ENCODE results near the gene MEAF6.

The MEAF6 gene

GRCh38 chr1:37493336-37494098 lies 21.0 kb downstream of the MEAF6 start:
- Histone ChIP-seq H3K4me3 (ENCODE audit: low read depth, low read length) (no peak overlapping the region), H3K27ac (no peak overlapping the region), H3K36me3 (ENCODE audit: control insufficient read depth, insufficient read depth, low read length) (no peaks in the 10 kb centered on the region), H3K27me3 (ENCODE audit: control insufficient read depth, insufficient read depth, low read length) (no peaks in the 10 kb centered on the region), H3K9me3 (ENCODE audit: control insufficient read depth, low read length) (no peaks in the 10 kb centered on the region), H3K4me2 (ENCODE audit: low read length) (no peak overlapping the region), H3K4me1 (no peaks in the 10 kb centered on the region), H2AFZ (no peak overlapping the region), H3K79me2 (no peaks in the 10 kb centered on the region), H3K9ac (no peak overlapping the region)
- TF ChIP-seq CTCF (IDR thresholded peaks at IDR 0.05) = no peak

DNA sequence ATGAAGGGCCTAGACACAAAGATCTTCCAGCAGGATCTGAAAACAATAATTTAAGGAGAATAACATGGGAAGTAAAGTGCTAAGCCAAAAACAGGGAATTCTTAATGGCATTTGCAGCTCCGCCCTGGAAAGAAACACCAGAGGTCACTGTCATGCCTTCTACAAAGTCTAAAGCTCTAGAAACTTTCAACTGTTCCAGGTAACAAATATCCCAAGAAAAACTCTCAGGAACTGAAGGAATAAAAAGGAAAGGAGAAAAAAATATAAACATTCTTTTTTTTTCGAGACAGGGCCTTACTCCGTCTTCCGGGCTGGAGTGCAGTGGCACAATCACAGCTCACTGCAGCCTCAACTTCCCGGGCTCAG lies 27.0 kb downstream of the MEAF6 start:
- H3K79me2 ChIP-seq = no peaks in the 10 kb centered on the region
- no peaks in the 10 kb centered on the region for H3K36me3 ChIP-seq (ENCODE audit: control insufficient read depth, insufficient read depth, low read length)
- H3K27me3 ChIP-seq (ENCODE audit: control insufficient read depth, insufficient read depth, low read length) = no peaks in the 10 kb centered on the region
- H3K9me3 ChIP-seq (ENCODE audit: control insufficient read depth, low read length) = no peaks in the 10 kb centered on the region
- no peak overlapping the region for H3K4me3 ChIP-seq (ENCODE audit: low read depth, low read length)
- TF ChIP-seq CTCF (IDR thresholded peaks at IDR 0.05) = no peak
- peak overlapping the region; percentile 42 for H3K27ac ChIP-seq
- H3K4me1 ChIP-seq = no peaks in the 10 kb centered on the region
- no peak overlapping the region for H3K4me2 ChIP-seq (ENCODE audit: low read length)
- no peak overlapping the region for H2AFZ ChIP-seq
- H3K9ac ChIP-seq = no peak overlapping the region

DNA sequence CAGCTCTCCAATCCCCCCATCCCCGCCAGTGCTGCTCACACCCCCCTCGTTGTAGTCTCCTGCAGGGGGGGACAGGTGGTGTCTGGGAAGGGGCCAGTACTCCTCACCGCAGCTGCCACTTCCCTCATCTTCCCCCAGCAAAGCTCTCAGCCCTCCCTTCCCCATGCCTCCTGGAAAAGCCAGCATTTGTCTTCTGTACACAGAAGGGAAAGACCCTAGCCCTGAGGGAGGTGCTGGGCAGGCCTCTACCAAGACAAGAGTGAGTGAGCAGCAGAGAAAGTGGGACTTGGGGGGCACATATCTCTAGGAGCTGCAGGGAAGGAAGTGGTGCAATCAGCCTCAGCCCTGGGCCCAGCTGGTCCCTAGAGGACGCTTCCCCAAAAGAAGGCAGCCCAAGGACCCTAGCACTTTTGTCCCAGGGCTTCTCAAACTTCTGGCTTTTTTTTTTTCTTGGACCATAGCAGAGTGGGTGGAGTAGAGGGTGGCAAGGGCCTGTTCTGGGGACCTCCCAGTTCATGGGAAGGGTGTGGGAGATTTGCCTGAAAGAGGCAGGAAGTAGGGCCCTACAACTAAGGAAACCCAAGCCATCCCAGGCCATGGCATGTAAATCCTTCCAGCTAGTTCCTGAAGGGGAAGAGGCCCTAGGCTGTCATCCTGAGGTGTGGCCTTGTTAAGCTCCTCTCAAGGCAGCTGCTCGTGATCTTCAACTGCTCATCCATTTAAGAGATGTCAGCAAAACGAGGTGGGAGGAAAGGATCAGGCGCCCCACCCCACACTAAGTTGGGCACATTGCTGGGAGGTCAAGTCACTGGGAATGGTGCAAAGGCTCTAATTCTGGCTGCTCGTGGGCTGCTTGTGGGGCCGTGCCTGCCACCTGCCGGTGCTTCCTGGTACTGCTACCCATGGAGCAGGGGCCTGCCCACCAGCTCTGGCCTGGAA lies 27.6 kb downstream of the MEAF6 start:
- Histone ChIP-seq H3K79me2 (no peaks in the 10 kb centered on the region), H3K27me3 (ENCODE audit: control insufficient read depth, insufficient read depth, low read length) (no peaks in the 10 kb centered on the region), H3K27ac (peak overlapping the region; percentile 42), H3K36me3 (ENCODE audit: control insufficient read depth, insufficient read depth, low read length) (no peaks in the 10 kb centered on the region), H3K9me3 (ENCODE audit: control insufficient read depth, low read length) (no peaks in the 10 kb centered on the region), H3K4me1 (no peaks in the 10 kb centered on the region), H3K4me2 (ENCODE audit: low read length) (no peak overlapping the region), H3K9ac (no peak overlapping the region), H2AFZ (no peak overlapping the region), H3K4me3 (ENCODE audit: low read depth, low read length) (no peak overlapping the region)
- TF ChIP-seq CTCF (IDR thresholded peaks at IDR 0.05) = peak; percentile 87

GRCh38 chr1:37485902-37486679 lies 28.5 kb downstream of the MEAF6 start:
- no peak for TF ChIP-seq CTCF (IDR thresholded peaks at IDR 0.05)
- Histone ChIP-seq H3K4me1 (no peaks in the 10 kb centered on the region), H3K9me3 (ENCODE audit: control insufficient read depth, low read length) (no peaks in the 10 kb centered on the region), H3K4me3 (ENCODE audit: low read depth, low read length) (no peak overlapping the region), H3K4me2 (ENCODE audit: low read length) (no peak overlapping the region), H3K27me3 (ENCODE audit: control insufficient read depth, insufficient read depth, low read length) (no peaks in the 10 kb centered on the region), H3K9ac (no peak overlapping the region), H3K36me3 (ENCODE audit: control insufficient read depth, insufficient read depth, low read length) (no peaks in the 10 kb centered on the region), H3K27ac (no peak overlapping the region), H2AFZ (no peak overlapping the region), H3K79me2 (no peaks in the 10 kb centered on the region)
